ENCODE measurements around the gene STK40. TPM values are rescaled to one million over a fixed set of nuclear protein-coding genes. Genes with fewer than 3 reads are reported as not detected.

Gene STK40
- total RNA-seq, 2 donors from 2014 or later, result 60.3 to 61.5 TPM

GRCh38 chr1:36415661-36416326, 30.1 kb upstream of the STK40 start:
- no peak for ATAC-seq (ENCODE audit: insufficient number of reproducible peaks, low FRiP score, low read depth)
- TF ChIP-seq CTCF (IDR thresholded peaks at IDR 0.05), result no peak

GRCh38 chr1:36414384-36414783, 28.7 kb upstream of the STK40 start:
- H3K36me3 ChIP-seq, result no peaks in the 10 kb centered on the region
- no peak overlapping the region for H3K27ac ChIP-seq
- no peaks in the 10 kb centered on the region for H3K4me1 ChIP-seq (ENCODE audit: control insufficient read depth in 1 of 2, low read depth in 2 of 2)
- TF ChIP-seq CTCF (IDR thresholded peaks at IDR 0.05), result no peak
- H3K9me3 ChIP-seq, result no peaks in the 10 kb centered on the region
- DNase-seq (ENCODE audit: low spot score) (no peak), ATAC-seq (ENCODE audit: insufficient number of reproducible peaks, low FRiP score, low read depth) (no peak)
- no peaks in the 10 kb centered on the region for H3K27me3 ChIP-seq (replicated peaks; ENCODE audit: insufficient read depth)
- H3K4me3 ChIP-seq, result no peak overlapping the region

More at GRCh38 chr1:36415661-36416326, 30.1 kb upstream of the STK40 start:
- DNase-seq (ENCODE audit: low spot score), result no peak
- Histone ChIP-seq H3K27ac (no peak overlapping the region), H3K4me1 (ENCODE audit: control insufficient read depth in 1 of 2, low read depth in 2 of 2) (no peaks in the 10 kb centered on the region), H3K4me3 (no peak overlapping the region), H3K36me3 (no peaks in the 10 kb centered on the region), H3K9me3 (no peaks in the 10 kb centered on the region), H3K27me3 (replicated peaks; ENCODE audit: insufficient read depth) (no peaks in the 10 kb centered on the region)

GRCh38 chr1:36411674-36412648, 26.2 kb upstream of the STK40 start:
- Histone ChIP-seq H3K4me3 (no peak overlapping the region), H3K27me3 (replicated peaks; ENCODE audit: insufficient read depth) (no peaks in the 10 kb centered on the region), H3K4me1 (ENCODE audit: control insufficient read depth in 1 of 2, low read depth in 2 of 2) (no peaks in the 10 kb centered on the region), H3K9me3 (no peaks in the 10 kb centered on the region), H3K27ac (no peak overlapping the region), H3K36me3 (no peaks in the 10 kb centered on the region)
- no peak for ATAC-seq (ENCODE audit: insufficient number of reproducible peaks, low FRiP score, low read depth)
- no peak for DNase-seq (ENCODE audit: low spot score)
- TF ChIP-seq CTCF (IDR thresholded peaks at IDR 0.05), result no peak

GRCh38 chr1:36408479-36408878, 22.8 kb upstream of the STK40 start:
- Histone ChIP-seq H3K4me3 (no peak overlapping the region), H3K27ac (no peak overlapping the region), H3K4me1 (ENCODE audit: control insufficient read depth in 1 of 2, low read depth in 2 of 2) (no peaks in the 10 kb centered on the region), H3K27me3 (replicated peaks; ENCODE audit: insufficient read depth) (no peaks in the 10 kb centered on the region), H3K9me3 (no peaks in the 10 kb centered on the region), H3K36me3 (no peaks in the 10 kb centered on the region)
- ATAC-seq (ENCODE audit: insufficient number of reproducible peaks, low FRiP score, low read depth), result no peak
- DNase-seq (ENCODE audit: low spot score), result no peak
- TF ChIP-seq CTCF (IDR thresholded peaks at IDR 0.05), result no peak

- no peak for DNase-seq (ENCODE audit: low spot score)
- no peak for ATAC-seq (ENCODE audit: insufficient number of reproducible peaks, low FRiP score, low read depth)
- Histone ChIP-seq H3K36me3 (no peaks in the 10 kb centered on the region), H3K4me1 (ENCODE audit: control insufficient read depth in 1 of 2, low read depth in 2 of 2) (no peaks in the 10 kb centered on the region), H3K9me3 (no peaks in the 10 kb centered on the region), H3K27ac (no peak overlapping the region), H3K27me3 (replicated peaks; ENCODE audit: insufficient read depth) (no peaks in the 10 kb centered on the region), H3K4me3 (no peak overlapping the region)
- TF ChIP-seq CTCF (IDR thresholded peaks at IDR 0.05), result no peak
Observed at GRCh38 chr1:36406440-36406839, 20.7 kb upstream of the STK40 start.

Data from thoracic aorta (tissue), 2 donors.